ENCODE measurements around the gene CENPU. TPM values are rescaled to one million over a fixed set of nuclear protein-coding genes. Genes with fewer than 3 reads are reported as not detected.

CENPU gene
- total and polyA plus RNA-seq, 2 of the 13 experiments (the other 11 are each of a cell fraction or from before 2014, with no cell fraction given), result 11.7 to 35.8 TPM

DNA sequence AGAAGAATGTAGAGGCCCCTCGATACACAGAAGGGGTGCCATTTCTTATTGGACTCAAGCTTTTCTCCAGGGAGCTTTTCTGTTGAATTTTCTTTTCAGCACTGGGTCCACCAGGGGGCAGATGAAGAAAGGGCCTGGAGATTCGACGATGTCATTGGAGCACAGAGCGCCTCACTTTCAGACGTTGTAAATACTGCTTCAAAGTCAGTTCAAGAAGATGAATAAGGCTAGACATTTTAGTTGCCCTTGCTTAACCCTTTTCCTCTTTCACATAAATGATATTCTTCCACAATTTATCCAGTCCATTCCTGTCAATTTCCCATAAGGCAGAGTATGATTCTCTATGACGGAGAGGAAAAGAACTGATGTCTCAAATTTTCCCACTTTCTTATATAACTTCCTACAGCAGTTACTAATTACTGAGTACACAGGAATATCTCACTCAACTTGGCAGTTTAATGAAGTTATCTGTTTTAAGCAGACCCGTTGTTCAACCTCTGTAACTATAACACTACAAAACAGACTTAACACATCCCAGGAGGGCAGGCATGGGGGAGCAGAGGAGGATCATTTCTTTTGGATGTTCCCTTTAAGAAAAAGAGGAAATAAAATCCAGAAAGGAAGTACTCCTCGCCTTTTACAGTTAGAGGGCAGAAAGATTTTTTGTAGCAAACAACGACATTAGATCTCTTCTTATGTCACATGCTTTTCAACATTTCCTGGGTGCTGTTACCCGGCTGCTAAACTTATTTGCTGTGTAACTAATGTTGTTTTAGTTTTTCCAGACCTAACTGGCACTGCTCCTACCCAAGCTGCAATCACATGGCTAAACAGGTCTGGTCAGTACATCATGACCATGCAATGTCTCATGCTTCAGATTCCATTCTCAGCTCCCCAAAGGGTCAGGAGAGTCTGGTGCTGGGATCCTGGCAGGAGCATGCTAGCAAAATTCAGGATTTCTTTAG is 12.2 kb upstream of the CENPU start (continued):
- TF ChIP-seq MTERF4 (CRISPR knock-in tag; IDR thresholded peaks at IDR 0.05) (no peak), MBD4 (IDR thresholded peaks at IDR 0.05; ENCODE audit: borderline replicate concordance, low read length) (no peak), ZFP1 (CRISPR knock-in tag; IDR thresholded peaks at IDR 0.05) (no peak), HMG20B (CRISPR knock-in tag; conservative IDR thresholded peaks at IDR 0.05) (no peak), KMT2B (CRISPR knock-in tag; IDR thresholded peaks at IDR 0.05) (no peak), STAG1 (CRISPR knock-in tag; IDR thresholded peaks at IDR 0.05) (peak; percentile 94), NFE2L2 (IDR thresholded peaks at IDR 0.05; ENCODE audit: low read length) (no peak), MED13 (CRISPR knock-in tag; IDR thresholded peaks at IDR 0.05) (no peak), ZFP36 (IDR thresholded peaks at IDR 0.05; ENCODE audit: borderline replicate concordance, low read depth, low read length, partially characterized antibody) (no peak), ZSCAN5A (CRISPR knock-in tag; IDR thresholded peaks at IDR 0.05; ENCODE audit: borderline replicate concordance) (0 out of 2 replicates have a peak, but pooled peaks have one; percentile 34), HMGA1 (CRISPR knock-in tag; conservative IDR thresholded peaks at IDR 0.05) (no peak), SRSF4 (IDR thresholded peaks at IDR 0.05; ENCODE audit: low read depth, low read length, poor library complexity, severe bottlenecking) (no peak)
- TF ChIP-seq, protein P1, sequence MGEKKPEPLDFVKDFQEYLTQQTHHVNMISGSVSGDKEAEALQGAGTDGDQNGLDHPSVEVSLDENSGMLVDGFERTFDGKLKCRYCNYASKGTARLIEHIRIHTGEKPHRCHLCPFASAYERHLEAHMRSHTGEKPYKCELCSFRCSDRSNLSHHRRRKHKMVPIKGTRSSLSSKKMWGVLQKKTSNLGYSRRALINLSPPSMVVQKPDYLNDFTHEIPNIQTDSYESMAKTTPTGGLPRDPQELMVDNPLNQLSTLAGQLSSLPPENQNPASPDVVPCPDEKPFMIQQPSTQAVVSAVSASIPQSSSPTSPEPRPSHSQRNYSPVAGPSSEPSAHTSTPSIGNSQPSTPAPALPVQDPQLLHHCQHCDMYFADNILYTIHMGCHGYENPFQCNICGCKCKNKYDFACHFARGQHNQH (CRISPR knock-in tag; IDR thresholded peaks at IDR 0.05), result no peak
- TF ChIP-seq, protein P2, sequence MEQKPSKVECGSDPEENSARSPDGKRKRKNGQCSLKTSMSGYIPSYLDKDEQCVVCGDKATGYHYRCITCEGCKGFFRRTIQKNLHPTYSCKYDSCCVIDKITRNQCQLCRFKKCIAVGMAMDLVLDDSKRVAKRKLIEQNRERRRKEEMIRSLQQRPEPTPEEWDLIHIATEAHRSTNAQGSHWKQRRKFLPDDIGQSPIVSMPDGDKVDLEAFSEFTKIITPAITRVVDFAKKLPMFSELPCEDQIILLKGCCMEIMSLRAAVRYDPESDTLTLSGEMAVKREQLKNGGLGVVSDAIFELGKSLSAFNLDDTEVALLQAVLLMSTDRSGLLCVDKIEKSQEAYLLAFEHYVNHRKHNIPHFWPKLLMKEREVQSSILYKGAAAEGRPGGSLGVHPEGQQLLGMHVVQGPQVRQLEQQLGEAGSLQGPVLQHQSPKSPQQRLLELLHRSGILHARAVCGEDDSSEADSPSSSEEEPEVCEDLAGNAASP (CRISPR knock-in tag; IDR thresholded peaks at IDR 0.05; ENCODE audit: borderline replicate concordance), result no peak
- TF ChIP-seq, protein P3, sequence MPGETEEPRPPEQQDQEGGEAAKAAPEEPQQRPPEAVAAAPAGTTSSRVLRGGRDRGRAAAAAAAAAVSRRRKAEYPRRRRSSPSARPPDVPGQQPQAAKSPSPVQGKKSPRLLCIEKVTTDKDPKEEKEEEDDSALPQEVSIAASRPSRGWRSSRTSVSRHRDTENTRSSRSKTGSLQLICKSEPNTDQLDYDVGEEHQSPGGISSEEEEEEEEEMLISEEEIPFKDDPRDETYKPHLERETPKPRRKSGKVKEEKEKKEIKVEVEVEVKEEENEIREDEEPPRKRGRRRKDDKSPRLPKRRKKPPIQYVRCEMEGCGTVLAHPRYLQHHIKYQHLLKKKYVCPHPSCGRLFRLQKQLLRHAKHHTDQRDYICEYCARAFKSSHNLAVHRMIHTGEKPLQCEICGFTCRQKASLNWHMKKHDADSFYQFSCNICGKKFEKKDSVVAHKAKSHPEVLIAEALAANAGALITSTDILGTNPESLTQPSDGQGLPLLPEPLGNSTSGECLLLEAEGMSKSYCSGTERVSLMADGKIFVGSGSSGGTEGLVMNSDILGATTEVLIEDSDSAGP (CRISPR knock-in tag; IDR thresholded peaks at IDR 0.05; ENCODE audit: borderline replicate concordance), result no peak
- TF ChIP-seq, protein P4, sequence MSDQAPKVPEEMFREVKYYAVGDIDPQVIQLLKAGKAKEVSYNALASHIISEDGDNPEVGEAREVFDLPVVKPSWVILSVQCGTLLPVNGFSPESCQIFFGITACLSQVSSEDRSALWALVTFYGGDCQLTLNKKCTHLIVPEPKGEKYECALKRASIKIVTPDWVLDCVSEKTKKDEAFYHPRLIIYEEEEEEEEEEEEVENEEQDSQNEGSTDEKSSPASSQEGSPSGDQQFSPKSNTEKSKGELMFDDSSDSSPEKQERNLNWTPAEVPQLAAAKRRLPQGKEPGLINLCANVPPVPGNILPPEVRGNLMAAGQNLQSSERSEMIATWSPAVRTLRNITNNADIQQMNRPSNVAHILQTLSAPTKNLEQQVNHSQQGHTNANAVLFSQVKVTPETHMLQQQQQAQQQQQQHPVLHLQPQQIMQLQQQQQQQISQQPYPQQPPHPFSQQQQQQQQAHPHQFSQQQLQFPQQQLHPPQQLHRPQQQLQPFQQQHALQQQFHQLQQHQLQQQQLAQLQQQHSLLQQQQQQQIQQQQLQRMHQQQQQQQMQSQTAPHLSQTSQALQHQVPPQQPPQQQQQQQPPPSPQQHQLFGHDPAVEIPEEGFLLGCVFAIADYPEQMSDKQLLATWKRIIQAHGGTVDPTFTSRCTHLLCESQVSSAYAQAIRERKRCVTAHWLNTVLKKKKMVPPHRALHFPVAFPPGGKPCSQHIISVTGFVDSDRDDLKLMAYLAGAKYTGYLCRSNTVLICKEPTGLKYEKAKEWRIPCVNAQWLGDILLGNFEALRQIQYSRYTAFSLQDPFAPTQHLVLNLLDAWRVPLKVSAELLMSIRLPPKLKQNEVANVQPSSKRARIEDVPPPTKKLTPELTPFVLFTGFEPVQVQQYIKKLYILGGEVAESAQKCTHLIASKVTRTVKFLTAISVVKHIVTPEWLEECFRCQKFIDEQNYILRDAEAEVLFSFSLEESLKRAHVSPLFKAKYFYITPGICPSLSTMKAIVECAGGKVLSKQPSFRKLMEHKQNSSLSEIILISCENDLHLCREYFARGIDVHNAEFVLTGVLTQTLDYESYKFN (CRISPR knock-in tag; conservative IDR thresholded peaks at IDR 0.05), result no peak
